GM12892 (cell line): ENCODE measurements around the gene CACNA1C.

Experiments
- POLR2A ChIP-seq: IDR thresholded peaks from 2 replicates; pipeline ENCODE4 v1.6.1; 2011; ENCODE audit warnings: low read depth, low read length, control low read depth
- POLR2AphosphoS5 ChIP-seq: IDR thresholded peaks from 2 replicates; pipeline ENCODE4 v1.6.1; 2011; ENCODE audit warnings: low read depth, low read length, control low read depth
- TAF1 ChIP-seq: IDR thresholded peaks from 2 replicates; pipeline ENCODE4 v1.6.1; 2011; ENCODE audit warnings: low read depth, mild to moderate bottlenecking, control low read depth, low read length, borderline replicate concordance

- TF ChIP-seq POLR2AphosphoS5 (no peak), POLR2A (no peak), TAF1 (no peak)
Observed at GRCh38 chr12:2374092-2374906, 321.5 kb downstream of the CACNA1C start.
